GM19463 (cell line): Measurements from ENCODE around the gene MFAP5.

Source experiments
- ATAC-seq: cut with Tn5 transposase; IDR thresholded peaks from one replicate; pipeline ENCODE4 v1.9.1; 2021; ENCODE audit warnings: mild to moderate bottlenecking, moderate library complexity; ENCODE audit not compliant: unreplicated experiment

The MFAP5 gene, protein sequence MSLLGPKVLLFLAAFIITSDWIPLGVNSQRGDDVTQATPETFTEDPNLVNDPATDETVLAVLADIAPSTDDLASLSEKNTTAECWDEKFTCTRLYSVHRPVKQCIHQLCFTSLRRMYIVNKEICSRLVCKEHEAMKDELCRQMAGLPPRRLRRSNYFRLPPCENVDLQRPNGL

DNA sequence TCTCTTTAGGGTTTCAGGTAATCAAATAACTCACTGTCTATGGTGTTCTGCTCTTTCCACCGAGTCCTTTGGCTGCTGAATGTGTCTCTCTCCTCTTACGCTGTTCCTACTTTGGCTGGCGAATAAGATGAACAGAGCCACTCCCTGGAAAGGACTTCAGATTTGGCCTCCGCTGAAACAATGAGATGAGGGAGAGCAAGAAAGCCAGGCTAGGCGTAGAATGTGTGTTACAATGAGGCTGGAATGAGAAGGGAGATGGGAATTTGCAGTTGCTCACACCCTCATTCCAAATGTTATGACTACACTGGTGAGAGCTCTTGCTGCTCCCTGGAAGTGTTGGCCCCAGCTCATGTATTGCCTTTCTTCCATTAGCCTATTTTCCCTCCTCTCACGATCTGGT is at the start of gene MFAP5:
MFAP5 (minus strand) TSS at position 234 of the 400 bp plus-strand sequence. CDS start 722 bp downstream, outside the sequence.
- ATAC-seq, result no peak

DNA sequence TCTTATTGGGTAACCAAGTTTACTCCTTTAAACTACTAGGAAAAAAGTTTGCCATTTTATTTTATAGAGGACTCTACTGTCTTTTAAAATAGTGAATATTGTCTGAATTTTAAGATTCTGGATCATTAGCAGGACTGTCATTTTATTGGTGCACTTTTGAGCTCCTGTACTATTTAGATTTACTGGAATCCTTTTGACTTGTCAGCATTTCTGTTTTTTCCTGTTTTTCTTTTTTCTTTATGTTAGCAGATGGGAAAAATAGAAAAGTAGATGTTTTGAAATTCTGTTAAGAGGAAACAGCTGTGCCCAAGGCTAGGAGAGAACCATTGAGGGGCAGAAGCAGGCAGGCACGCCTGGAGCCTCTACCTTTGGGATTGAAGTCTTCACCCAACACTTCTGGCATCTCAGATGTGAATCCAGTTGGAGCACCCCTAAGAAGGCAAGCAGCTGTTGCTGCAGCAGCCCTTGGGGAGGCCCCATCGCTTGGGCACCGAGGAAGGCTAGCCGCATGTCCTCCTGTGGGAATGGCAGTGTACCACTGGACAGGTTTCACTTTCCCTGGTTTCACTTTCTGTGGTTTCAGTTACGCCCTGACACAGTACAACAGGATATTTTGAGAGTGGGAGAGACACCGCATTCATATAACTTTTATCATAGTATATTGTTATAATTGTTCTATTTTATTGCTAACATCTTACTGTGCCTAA is 46.7 kb upstream of the MFAP5 start:
- ATAC-seq, result no peak

DNA sequence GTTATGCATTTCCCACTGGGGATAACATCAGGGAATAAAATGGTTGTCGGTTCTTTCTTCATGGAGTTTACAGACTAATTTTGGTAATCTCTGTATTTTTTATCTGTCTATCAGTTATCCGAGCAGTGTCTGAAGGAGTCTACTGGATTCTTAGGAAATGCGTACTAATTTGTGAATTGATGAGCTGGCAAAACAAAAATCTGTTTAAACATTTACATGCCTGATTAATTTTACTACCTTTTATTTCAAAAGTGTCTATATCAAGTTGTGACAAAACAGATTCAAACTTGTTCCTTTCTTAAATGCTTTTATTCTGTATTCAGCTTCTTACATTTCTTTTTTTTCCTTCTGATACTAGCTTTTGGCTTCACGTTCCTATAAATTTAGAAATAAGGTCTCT is 39.5 kb upstream of the MFAP5 start:
- no peak for ATAC-seq

DNA sequence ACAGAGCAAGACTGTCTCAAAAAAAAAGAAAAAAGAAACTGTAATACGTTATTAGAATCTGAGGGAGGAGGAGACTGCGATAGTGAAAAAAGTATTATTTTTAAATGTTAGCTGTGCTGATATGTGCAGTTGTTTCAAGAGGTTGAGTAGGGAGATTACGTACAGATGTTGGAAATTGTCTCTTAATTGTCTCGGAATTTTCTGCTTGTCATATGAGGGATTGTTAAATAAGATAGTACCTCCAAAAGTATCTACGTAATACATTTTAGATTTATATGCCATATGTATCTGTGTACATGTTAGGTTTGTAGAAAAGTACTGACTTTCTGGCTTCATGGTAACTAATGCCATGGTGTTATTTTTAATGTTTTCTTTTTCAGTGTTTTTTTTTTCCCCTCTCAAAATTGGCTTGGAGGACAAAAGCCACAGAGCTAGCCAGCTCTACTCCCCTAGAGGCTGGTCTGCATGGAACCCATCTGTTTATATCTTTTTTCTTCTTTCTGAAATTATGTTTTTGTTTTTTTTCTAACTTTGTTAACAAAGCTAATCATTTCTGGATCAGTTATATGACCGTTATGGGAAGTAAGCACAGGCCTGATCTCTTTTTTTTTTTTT is 38.5 kb upstream of the MFAP5 start:
- ATAC-seq, result no peak

DNA sequence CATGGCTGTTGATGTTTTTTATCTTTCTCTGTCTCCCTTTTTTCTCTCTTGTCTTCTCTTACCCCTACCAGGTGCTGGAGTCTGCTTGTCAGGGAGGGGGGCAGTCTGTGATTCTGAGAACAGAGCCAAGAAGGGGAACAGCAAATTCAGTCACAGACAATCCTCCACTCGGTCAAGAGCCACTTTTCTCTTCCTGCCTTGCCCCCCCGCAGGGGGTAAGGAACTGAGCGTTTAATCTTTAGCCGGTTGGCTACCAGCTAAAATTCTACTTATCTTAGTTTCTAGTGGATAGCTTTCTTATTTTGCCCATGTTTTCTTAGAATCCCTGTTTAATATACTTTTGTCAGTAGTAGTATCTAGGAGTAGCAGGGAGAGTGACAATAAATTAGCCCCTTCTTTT is 37.1 kb upstream of the MFAP5 start:
- no peak for ATAC-seq

DNA sequence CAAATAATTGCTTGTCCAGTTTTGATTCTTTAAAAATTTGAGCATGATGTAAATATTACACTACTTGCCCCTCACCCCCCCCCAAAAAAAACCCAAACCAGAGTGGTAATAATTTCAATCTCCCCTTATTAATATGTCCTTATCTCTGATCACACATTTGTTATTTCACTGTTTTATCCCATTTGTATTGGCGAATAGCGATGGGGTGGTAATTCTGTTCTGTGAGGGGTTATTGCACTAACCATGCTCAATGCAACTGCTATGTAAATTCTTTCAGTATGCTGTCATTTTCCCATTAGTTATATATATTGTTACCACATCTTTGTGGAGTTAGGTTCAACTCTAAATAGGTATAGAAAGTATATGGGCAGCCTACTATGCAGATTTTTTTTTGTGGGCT is 36.3 kb upstream of the MFAP5 start:
- ATAC-seq, result no peak

DNA sequence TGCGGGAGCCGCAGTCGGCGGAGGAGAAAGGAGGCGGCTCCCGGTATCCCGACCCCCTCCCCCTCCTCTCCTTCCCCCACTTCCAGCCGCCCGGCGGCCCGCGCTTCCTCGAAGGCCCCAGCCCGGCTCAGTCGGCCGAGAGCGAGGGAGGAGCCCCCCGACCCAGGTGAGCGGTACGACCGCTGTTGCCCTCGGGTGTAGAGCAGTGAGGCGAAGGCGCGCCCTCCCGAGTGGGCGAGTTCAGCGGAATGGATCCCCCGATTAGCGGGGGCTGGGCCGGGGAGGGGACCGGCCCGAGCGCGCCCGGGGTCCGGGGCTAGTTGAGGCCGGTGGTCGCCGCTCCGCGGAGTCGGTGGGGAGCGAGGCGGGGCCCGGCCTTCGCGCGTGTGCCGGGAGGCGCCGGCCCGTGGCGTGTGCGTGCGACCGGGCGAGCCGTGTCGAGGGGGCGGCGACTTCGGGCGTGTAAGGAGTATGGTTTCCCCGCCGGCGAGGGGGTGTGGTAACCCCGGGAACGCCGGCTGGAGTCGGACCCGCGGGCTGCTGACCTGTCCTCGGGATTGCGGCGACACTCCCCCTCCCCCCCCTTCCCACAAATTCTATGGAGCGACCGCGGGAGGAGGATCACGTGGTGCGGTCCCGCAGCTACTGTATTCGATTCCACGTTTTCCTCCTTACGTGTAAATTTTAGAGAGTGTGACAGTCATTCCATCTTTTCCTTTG is 35.7 kb upstream of the MFAP5 start:
- ATAC-seq, result no peak

DNA sequence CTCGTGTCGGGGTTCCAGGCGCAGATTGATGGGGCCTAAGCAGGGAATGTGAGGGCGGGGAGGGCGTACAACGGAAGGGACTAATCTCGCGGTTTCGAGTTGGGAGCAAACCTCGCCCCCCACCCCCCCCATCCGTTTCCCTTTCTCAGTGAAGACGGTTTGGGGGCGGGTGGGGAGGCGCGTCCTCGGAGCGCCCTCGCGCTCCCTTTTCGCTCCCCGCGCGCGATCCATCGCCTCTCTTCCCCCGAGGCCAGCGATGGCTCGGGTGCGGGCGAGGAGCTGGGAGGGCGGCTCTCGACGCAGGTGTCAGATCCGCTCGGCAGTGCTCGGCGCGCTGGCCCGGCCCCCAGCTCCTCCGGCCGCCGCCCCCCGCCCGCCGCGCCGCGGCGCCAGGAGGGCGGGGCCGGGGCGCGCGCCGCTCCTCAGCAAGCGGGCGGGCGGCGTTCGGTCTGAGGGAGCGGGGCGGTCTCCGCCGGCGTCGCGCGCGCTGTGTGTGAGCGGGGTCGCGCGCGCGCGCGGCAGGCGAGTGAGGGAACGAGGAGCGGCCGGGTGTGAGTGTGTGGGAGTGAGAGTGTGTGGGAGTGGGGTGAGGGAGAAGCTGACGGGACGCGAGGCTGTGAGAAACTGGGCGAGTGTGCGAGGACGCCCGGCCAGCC is 35.0 kb upstream of the MFAP5 start, which contains the start of gene RIMKLB:
RIMKLB (plus strand) TSS at position 516 of the 656 bp plus-strand sequence. CDS start 15,876 bp downstream, outside the sequence.
- peak; percentile 83 for ATAC-seq

DNA sequence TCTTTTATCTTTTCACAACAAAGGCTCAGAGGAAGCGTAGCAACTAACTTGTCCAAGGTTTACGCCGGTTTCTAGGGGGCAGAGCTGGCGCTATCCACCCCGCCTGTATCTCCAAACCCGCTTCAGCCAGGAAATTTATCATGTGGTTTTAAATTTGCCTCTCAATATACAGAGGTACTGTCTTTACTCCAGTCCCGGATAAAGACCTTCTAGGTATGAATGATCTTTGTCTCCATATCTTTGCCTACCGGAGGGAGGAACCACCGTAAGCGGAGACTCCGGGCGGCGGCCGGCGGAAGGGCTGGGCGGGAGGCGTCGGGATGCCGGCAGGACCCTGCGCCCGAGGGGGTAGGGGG is 34.5 kb upstream of the MFAP5 start:
- peak; percentile 16 for ATAC-seq

DNA sequence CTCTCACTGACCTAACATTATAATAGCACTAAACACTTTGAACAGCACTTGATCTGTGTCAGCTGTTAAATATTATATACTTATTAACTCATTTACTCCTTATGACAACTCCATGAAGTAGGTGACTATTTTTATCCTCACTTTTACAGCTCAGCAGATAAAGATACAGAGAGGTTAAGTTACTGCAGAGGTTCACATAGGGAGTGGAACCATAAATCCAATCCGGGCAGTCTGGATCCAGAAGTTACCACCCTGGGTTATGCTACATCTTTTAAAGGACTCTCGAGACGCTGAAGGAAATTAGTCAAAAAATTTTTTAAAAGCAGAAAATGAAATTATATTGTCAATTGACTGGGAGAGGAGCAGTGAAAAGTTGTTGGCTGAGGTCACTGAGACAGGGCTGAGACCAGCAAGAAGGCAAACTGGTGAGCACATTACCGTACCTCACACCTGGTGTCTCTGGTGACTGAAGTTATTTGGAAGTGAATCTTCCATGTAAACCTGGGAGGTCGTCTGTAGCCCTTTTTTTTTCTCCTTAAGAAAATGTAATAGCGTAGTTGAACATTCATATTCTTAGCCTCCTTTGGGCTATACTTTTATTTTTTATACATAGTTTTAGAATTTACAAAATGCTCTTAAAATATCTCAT is 33.9 kb upstream of the MFAP5 start:
- no peak for ATAC-seq

DNA sequence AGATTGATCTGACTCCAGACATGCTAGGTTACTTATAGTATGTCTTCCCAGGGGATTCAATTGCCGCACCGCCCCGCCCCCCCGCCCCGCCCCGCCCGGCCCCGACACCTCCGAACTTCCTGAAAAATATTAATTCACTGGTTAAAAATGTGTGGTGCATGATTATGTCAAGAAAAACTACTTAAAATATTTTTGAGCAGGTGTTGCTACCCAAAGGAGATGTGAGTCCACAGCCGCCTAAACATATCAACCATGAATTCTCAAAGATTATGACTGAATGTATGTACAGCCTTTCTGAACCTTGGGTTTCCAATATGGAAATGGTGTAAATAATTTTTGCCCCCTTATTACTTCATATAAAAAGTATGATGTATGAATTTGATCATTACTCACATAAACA is 32.5 kb upstream of the MFAP5 start:
- ATAC-seq, result no peak

DNA sequence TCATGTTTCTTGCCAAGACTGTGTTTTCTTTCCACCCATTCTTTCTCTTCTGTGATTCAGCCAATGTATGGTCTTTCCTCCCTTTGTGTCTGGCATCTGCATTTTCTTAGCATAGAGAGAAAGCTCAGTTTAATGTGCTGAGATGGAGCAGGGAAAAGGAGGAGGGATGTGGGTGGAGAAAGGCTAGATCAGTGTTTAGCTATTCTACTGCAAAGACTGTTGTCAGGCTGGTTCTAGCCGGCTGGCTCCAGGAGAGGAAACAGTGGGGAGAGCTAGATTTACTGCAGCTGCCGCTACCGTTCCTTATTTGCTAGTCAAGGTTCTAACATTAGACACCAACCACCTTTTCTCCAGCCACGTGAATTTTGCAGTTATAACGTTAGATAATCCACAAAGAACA is 29.9 kb upstream of the MFAP5 start:
- ATAC-seq, result no peak

DNA sequence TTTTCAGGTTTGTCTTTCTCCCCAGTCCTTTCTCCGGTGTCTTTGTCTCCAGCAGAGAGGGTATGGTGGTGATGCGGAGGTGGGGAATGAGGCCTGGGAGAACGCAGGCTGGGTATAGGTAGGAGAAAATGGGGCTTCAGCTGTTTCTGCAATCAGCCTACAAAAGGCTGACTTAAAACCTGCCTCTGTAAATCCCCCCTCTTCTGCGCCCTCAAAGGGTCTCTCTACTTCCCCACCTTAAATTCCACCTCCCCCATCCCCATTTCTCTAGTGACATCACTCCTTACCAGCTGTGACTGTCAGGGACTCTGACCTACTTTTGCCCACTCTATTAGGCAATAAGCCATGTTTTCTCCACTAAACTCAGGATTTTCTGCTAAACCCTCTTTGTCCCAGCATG is 27.1 kb upstream of the MFAP5 start:
- ATAC-seq, result no peak

DNA sequence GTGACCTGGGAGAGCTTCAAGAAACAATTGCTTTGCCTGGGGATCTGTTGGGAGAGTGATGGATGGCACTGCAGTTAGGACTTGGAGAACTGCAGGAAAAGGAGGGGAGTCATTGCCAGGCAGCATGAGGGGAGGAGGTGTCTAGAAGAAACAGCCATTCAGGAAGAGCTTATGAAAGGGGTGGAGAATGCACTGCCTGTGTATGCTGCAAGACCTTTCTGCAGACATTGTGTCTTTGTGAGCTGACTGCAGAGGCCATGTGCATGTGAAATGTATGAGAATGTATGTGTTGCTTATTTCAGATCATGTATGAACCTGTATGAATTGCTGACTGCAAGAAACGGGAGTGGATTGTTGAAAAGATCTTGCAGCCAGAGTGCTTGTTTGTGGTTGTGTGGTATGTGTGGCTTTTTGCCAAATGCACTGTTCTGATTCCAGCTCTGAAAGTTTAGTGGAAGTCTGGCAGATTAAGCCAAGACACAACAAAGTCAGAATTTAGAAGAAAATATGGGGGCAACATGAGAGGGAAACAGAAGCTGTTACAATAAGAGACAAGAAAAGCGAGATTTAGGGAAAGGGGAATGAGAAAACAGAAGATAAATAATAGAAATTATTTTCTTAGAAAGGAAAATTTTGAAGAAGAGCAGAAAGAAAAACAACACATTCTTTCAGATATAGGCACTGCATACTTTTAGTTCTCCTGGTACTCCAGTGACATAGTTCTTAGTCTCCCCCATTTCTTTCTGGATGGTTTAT is 25.4 kb upstream of the MFAP5 start:
- ATAC-seq, result no peak

DNA sequence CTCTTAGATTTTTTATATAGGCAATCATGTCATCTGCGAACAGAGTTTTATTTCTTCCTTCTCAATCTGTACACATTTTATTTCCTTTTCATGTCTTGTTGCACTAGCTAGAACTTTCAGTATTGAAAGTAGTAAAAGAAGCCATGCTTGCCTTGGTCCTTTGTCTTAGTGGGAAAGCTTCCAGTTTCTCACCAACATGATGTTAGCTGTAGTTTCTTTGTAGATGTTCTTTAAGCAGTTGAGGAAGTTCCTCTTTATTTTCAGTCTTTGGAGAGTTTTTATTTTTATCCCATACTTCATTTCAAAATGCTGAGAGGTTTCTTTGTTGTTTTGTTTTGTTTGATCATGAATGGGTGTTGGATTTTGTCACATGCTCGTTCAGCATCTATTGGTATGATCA is 22.4 kb upstream of the MFAP5 start:
- ATAC-seq, result no peak

DNA sequence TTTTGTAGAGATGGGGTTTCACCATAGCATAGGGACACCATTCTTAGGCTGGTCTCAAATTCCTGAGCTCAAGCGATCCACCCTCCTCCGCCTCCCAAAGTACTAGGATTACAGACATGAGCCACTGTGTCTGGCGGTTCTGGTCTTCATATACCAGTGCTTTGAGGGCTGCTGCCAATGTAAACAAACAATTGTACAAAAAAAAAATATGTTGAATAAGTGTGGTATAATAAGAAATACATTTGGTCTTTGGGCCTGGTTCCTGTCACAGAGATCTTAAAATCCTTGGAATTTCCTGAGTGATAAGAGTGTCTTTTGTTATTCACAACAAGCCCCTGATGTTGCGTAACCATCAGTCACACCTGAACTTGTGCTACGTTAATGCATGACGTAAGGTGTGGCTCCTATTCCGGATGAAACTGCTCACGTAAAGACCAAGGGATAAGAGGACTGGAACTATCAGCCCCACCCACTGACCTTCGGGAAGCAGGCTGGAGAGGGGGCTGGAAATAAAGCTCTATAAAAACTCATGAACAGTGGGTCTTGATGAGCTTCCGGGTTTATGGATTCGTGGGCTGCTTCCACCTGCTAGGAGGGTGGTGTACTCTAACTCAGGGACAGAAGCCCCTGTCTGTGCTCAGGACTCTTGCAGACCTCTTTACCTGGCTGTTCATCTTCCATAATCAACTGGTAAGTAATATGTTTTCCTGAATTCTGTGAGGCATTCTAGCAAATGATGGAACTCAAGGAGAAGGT is 18.7 kb upstream of the MFAP5 start:
- ATAC-seq, result no peak

DNA sequence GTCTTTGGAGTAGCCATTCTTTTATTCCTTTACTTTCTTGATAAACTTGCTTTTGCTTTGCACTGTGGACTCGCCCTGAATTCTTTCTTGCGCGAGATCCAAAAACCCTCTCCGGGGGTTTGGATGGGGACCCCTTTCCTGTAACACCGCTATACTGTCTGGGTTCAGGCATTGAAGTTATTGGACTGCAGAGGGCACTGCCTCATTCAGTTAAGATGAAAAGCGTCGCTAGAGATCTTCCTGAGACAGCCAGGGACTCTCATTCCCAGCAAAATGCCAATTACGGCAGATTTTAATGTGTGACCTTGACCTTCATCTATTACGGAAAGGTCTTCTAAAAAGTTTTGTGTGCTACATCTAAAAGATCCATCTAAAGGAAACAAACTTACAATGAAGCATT is 17.9 kb upstream of the MFAP5 start:
- ATAC-seq, result no peak

DNA sequence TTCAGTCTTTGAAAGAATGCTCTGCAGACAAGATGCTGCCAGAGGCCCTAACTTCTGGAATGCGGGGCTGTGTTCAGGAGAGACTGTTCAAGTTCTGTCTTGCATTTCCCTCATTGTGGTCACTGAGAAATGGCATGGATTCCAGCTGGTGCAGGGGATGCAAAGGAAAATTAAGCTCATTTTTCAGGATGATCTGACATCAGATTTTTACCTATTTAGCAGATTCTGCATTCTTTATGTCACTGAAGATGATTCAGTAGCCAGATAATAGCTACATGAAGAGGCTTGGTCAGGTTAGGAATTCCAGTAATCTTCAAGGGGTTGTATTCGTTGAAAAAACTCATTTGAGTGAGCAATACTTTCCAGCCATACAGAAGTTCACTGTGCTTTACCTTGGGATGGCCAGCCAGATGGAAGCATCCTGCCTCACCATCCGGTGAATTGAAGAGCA is 16.1 kb upstream of the MFAP5 start:
- ATAC-seq, result no peak

DNA sequence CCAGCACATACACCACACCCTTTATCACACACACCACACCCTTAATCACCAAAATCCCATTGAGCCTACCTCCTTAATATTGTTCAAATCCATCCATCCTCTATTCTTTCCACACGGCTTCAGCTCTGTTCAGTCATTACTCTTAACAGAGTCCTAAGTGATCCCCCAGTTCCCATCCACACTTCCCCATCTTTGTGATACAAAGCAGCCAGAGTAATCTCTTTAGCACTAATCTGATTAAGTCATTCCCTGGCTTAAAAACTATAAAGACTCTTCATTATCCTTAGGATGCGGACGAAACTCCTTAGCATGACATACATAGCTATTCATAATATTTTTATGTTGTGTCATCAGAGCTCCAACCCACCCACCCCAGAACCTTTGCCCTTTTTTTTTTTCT is 14.7 kb upstream of the MFAP5 start:
- ATAC-seq, result no peak
